ENCODE measurements around the gene LMBRD2. TPM values are rescaled to one million over a fixed set of nuclear protein-coding genes. Genes with fewer than 3 reads are reported as not detected.

Gene LMBRD2
- total RNA-seq, 1 donor from 2014 or later = 6.4 TPM

GRCh38 chr5:36178524-36178890, 26.8 kb upstream of the LMBRD2 start:
- Histone ChIP-seq H3K4me2 (ENCODE audit: low read length) (no peak overlapping the region), H3K27me3 (ENCODE audit: insufficient read depth, low read length) (no peaks in the 10 kb centered on the region), H3K4me3 (ENCODE audit: insufficient read depth, low read depth, low read length) (no peak overlapping the region), H3K79me2 (ENCODE audit: insufficient read depth, low read length) (no peaks in the 10 kb centered on the region), H3K36me3 (ENCODE audit: insufficient read depth, low read length) (peaks cover 45% of the 10 kb centered on the region), H3K27ac (ENCODE audit: low read depth, low read length) (no peak overlapping the region), H3K9ac (ENCODE audit: low read length) (no peak overlapping the region), H3K4me1 (ENCODE audit: insufficient read depth, low read length) (no peaks in the 10 kb centered on the region), H2AFZ (ENCODE audit: low read depth, low read length) (no peak overlapping the region), H4K20me1 (ENCODE audit: insufficient read depth, low read length) (no peaks in the 10 kb centered on the region), H3K9me3 (ENCODE audit: insufficient read depth, low read depth, low read length) (no peaks in the 10 kb centered on the region)
- Mint-ChIP-seq H3K4me1 (ENCODE audit: low read depth, unreplicated experiment) (no peaks in the 10 kb centered on the region), H3K4me3 (ENCODE audit: unreplicated experiment) (no peak overlapping the region), H3K36me3 (ENCODE audit: low read depth, unreplicated experiment) (peaks cover 15% of the 10 kb centered on the region), H3K9me3 (ENCODE audit: unreplicated experiment) (no peaks in the 10 kb centered on the region), H3K27ac (ENCODE audit: unreplicated experiment) (no peak overlapping the region), H3K27me3 (ENCODE audit: low read depth, unreplicated experiment) (no peaks in the 10 kb centered on the region)
- FAIRE-seq = no peak
- no peak for DNase-seq (ENCODE audit: low read depth)
- TF ChIP-seq EZH2 (IDR thresholded peaks at IDR 0.05; ENCODE audit: insufficient read depth, low read length) = no peak

DNA sequence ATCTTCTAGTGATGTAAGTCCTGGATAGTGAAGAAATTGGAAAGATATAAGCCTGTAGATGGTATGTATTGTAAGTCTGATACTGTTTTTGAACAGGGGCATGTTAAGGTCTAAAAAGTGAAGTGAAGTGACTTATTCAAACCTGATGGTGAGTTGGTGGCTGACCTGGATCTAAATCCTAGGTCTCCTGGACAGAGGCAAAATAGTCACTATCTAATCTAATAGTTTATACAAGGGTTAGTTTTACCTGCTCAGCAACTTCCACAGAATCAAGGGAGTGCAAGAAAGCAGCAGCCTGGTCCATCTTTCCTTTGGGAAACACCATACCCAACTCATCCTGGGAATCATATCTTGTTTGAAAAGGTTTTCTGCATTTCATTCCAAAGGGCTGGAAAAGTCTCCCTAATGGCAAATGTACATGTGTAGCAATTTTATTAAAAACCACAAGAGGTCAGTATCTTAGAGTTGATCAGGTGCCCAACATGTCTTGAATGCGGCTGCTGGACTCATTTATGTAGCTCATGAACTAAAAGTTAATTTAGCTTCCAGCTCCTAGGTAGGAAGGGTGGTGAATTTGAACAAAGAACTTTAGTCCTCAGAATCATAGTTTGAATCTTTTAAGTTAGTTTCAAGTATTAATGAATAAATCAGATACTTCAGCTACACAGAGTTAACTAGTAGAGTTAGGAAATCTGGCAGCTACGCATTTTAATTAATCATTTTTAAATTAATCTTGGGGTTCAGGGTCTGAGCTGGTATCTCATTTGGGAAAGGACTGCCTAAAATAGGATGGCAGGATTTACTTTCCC, 26.2 kb upstream of the LMBRD2 start:
- no peak overlapping the region for H3K27ac ChIP-seq (ENCODE audit: low read depth, low read length)
- peak; percentile 28 for DNase-seq (ENCODE audit: low read depth)
- H3K4me3 ChIP-seq (ENCODE audit: insufficient read depth, low read depth, low read length) = no peak overlapping the region
- no peak overlapping the region for H3K4me3 Mint-ChIP-seq (ENCODE audit: unreplicated experiment)
- H3K9me3 Mint-ChIP-seq (ENCODE audit: unreplicated experiment) = no peaks in the 10 kb centered on the region
- H3K27me3 Mint-ChIP-seq (ENCODE audit: low read depth, unreplicated experiment) = no peaks in the 10 kb centered on the region
- no peak overlapping the region for H3K9ac ChIP-seq (ENCODE audit: low read length)
- FAIRE-seq = no peak
- no peak overlapping the region for H3K27ac Mint-ChIP-seq (ENCODE audit: unreplicated experiment)
- no peak overlapping the region for H2AFZ ChIP-seq (ENCODE audit: low read depth, low read length)
- no peak for TF ChIP-seq EZH2 (IDR thresholded peaks at IDR 0.05; ENCODE audit: insufficient read depth, low read length)
- TF ChIP-seq, protein P1, sequence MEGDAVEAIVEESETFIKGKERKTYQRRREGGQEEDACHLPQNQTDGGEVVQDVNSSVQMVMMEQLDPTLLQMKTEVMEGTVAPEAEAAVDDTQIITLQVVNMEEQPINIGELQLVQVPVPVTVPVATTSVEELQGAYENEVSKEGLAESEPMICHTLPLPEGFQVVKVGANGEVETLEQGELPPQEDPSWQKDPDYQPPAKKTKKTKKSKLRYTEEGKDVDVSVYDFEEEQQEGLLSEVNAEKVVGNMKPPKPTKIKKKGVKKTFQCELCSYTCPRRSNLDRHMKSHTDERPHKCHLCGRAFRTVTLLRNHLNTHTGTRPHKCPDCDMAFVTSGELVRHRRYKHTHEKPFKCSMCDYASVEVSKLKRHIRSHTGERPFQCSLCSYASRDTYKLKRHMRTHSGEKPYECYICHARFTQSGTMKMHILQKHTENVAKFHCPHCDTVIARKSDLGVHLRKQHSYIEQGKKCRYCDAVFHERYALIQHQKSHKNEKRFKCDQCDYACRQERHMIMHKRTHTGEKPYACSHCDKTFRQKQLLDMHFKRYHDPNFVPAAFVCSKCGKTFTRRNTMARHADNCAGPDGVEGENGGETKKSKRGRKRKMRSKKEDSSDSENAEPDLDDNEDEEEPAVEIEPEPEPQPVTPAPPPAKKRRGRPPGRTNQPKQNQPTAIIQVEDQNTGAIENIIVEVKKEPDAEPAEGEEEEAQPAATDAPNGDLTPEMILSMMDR (IDR thresholded peaks at IDR 0.05; ENCODE audit: insufficient read depth, low read depth, low read length) = peak; percentile 66
- no peaks in the 10 kb centered on the region for H3K27me3 ChIP-seq (ENCODE audit: insufficient read depth, low read length)
- no peaks in the 10 kb centered on the region for H3K9me3 ChIP-seq (ENCODE audit: insufficient read depth, low read depth, low read length)
- H3K36me3 ChIP-seq (ENCODE audit: insufficient read depth, low read length) = peaks cover 49% of the 10 kb centered on the region
- no peaks in the 10 kb centered on the region for H3K4me1 ChIP-seq (ENCODE audit: insufficient read depth, low read length)
- no peak overlapping the region for H3K4me2 ChIP-seq (ENCODE audit: low read length)
- H4K20me1 ChIP-seq (ENCODE audit: insufficient read depth, low read length) = no peaks in the 10 kb centered on the region
- H3K36me3 Mint-ChIP-seq (ENCODE audit: low read depth, unreplicated experiment) = peaks cover 17% of the 10 kb centered on the region
- no peaks in the 10 kb centered on the region for H3K4me1 Mint-ChIP-seq (ENCODE audit: low read depth, unreplicated experiment)
- no peaks in the 10 kb centered on the region for H3K79me2 ChIP-seq (ENCODE audit: insufficient read depth, low read length)

DNA sequence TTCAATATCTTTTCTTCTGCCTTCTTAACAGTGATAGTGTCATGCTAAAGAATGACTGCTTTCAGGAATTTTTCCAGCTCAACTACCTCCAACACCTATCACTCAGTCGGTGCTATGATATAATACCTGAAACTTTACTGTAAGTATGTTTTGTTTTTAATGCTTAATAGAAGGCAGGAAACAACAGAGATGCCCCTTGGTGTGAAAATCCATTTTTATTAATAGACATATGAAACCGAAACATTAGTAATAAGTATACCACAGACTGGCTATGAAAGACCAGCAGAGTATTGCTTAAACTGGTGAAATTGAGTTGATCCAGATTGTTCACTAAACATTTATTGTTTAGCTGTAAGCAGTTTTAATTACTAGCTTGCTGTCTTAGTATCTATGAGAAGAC, 25.5 kb upstream of the LMBRD2 start:
- Mint-ChIP-seq H3K27me3 (ENCODE audit: low read depth, unreplicated experiment) (no peaks in the 10 kb centered on the region), H3K4me3 (ENCODE audit: unreplicated experiment) (no peak overlapping the region), H3K4me1 (ENCODE audit: low read depth, unreplicated experiment) (no peaks in the 10 kb centered on the region), H3K36me3 (ENCODE audit: low read depth, unreplicated experiment) (peaks cover 13% of the 10 kb centered on the region), H3K27ac (ENCODE audit: unreplicated experiment) (no peak overlapping the region), H3K9me3 (ENCODE audit: unreplicated experiment) (no peaks in the 10 kb centered on the region)
- Histone ChIP-seq H3K27me3 (ENCODE audit: insufficient read depth, low read length) (no peaks in the 10 kb centered on the region), H2AFZ (ENCODE audit: low read depth, low read length) (no peak overlapping the region), H3K4me1 (ENCODE audit: insufficient read depth, low read length) (no peaks in the 10 kb centered on the region), H3K79me2 (ENCODE audit: insufficient read depth, low read length) (no peaks in the 10 kb centered on the region), H3K27ac (ENCODE audit: low read depth, low read length) (no peak overlapping the region), H3K9ac (ENCODE audit: low read length) (no peak overlapping the region), H4K20me1 (ENCODE audit: insufficient read depth, low read length) (no peaks in the 10 kb centered on the region), H3K9me3 (ENCODE audit: insufficient read depth, low read depth, low read length) (no peaks in the 10 kb centered on the region), H3K4me2 (ENCODE audit: low read length) (no peak overlapping the region), H3K36me3 (ENCODE audit: insufficient read depth, low read length) (peaks cover 56% of the 10 kb centered on the region), H3K4me3 (ENCODE audit: insufficient read depth, low read depth, low read length) (no peak overlapping the region)
- DNase-seq (ENCODE audit: low read depth) = no peak
- TF ChIP-seq EZH2 (IDR thresholded peaks at IDR 0.05; ENCODE audit: insufficient read depth, low read length) = no peak
- TF ChIP-seq, protein P1 (IDR thresholded peaks at IDR 0.05; ENCODE audit: insufficient read depth, low read depth, low read length) = no peak
- no peak for FAIRE-seq
